Measurements from ENCODE around the gene RAMP3.

RAMP3 gene

GRCh38 chr7:45181286-45181960 lies 23.8 kb downstream of the RAMP3 start:
- DNase-seq, result no peak

DNA sequence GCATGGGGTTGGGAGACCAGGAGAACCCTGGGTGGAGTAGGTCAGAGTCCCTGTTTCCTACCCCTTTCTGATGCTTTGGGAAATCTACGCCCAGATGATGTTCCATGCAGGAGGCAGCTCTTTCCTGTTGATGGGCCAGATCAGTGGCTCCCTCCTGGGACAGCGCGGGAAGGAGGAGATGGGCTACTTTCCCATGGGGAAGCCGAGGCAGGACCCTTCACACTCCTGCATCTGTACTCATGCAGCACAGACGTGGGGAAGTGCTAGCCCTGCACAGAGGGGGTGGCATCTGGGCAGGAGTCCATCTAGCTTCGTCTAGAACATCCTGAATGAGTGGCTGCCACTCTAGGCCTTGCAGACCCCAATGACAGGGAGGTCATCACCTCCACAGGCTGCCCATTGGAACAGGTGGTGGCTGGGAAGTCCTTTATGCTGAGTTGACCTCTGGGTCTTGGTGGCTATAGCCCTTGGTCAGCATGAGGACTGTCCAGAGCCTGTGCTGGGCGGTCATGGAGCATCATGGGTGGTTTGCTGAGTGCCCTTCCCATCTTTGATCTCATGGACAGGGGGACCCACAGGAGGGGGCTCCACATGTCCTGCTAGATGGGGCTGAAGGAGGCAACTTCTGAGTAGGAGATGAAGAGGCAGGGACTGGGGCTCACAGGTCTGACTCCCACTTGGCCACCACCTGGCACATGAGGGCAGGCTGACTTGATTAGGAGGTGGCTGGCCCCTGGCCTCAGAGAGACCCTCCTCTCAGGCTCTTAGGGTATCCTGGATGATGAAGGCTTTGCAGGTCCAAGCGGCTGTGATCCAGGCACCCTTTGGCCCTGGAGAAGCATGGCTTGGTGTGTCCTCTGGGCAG lies 24.6 kb downstream of the RAMP3 start:
- no peak for DNase-seq

DNA sequence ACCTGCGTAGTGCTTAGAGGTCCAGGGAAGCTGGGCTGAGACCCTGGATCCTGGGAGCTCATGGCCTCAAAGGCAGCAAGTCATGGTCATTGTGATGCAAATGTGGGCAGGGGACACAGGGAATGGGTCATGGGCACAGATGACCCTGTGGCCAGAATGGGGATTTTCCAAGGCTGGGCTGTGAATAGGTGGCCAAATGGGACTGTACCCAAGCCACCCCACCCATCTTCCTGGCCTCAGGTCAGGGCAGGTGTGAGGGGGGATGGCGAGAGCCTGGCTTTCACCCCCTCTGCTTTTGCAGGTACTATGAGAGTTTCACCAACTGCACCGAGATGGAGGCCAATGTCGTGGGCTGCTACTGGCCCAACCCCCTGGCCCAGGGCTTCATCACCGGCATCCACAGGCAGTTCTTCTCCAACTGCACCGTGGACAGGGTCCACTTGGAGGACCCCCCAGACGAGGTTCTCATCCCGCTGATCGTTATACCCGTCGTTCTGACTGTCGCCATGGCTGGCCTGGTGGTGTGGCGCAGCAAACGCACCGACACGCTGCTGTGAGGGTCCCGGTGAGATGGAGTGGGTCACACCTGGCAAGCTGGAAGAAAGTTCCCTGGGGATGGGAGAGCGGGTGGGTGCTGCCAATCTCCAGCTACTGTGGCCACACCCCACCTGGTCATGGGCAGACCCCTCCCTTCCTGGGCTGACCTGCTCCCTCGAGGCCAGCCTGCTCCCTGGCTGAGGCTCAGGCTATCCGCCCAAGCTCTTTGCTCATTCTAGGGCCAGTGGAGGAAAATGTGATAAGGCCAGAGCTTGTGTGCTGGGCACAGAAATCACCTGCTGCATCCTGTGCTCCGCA lies 25.5 kb downstream of the RAMP3 start:
- no peak for DNase-seq

DNA sequence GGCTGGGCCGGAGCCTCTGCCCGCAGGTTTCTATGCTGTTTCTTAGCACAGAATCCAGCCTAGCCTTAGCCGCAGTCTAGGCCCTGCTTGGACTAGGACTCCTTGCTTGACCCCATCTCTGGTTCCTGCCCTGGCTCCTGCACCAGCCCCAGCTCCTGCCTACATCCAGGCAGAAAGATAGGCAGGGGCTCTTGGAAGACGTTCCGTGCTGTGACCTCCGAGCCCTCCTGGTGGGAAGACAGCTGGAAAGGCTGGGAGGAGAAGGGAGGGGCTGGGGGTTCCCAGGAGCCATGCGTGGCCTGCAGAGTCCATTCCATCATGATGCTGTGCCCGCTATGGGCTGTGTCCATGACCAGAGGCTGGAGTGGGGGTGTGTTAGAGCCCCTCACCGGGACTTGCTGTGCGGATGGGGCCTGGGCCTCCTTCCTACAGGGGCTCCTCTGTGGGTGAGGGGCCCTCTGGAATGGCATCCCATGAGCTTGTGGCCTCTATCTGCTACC lies 26.2 kb downstream of the RAMP3 start:
- no peak for DNase-seq

GRCh38 chr7:45184326-45185027 lies 26.9 kb downstream of the RAMP3 start:
- no peak for DNase-seq

GRCh38 chr7:45185028-45185863 lies 27.7 kb downstream of the RAMP3 start:
- DNase-seq, result no peak

- DNase-seq, result no peak
Measured at GRCh38 chr7:45185864-45186250, 28.3 kb downstream of the RAMP3 start.

- DNase-seq, result no peak
Measured at GRCh38 chr7:45186261-45186813, 28.7 kb downstream of the RAMP3 start.

DNA sequence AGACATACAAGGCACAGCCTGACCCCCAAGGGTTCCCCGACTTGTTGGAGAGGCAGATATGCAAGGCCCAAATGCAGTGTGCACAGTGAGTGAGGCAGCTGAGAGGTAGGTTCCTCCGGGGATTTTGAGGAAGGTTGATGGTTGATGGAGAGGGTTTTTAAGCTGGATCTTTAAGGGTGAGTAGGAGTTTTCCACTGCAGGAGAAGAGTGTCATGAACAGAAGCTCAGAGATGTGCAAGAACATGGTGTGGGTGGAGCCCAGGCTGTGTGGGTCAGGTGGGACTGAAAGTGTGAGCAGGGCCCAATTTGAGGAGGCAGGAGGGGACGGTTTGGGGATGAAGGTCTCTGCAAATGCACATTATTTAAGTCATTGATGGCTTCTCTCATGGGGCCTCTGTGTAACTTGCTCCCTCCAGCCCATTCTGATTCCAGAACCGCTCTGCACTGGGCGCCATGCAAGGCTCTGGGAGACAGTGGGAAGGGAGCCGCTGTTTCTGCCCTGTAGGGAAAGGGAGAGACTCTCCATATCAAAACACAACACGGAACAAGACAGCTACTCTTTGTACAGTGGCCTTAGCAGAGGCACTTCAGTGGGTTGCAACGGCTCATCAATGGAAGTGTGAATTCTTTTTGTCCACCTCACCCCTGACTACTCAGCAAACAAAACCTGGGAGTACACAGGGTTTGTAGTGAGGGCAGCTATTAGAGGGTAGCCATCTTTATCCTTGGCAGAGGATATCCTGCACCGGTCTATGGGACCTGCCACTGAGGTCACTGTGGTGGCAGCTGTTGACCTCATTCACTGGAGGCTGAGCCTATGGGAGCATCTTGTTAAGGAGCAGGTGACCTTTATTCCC lies 29.7 kb downstream of the RAMP3 start:
- DNase-seq, result no peak

DNA sequence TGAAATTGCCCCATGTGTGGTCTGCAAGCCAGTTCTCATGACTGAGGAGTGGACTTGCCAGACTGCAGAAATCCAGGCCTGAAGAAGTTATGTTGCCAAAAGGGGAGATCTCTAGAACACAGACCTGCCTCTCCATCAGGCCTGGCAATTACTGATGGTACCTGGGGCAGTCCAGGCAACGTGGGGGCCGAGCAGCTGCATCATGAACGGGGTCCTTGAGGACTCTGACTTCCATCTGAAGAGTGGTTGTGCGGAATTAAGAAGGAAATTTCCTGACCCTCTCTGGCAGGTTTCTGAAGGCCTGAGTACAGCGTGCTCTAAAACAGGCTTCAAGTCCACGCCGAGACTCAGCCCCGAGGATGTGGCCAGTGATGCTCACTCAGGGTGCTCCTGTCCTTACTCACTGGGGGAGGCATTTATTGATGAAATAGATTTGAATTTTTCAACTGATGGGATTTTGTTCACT lies 30.4 kb downstream of the RAMP3 start:
- no peak for DNase-seq

- no peak for DNase-seq
Measured at GRCh38 chr7:45188736-45189135, 31.1 kb downstream of the RAMP3 start.

- no peak for DNase-seq
Measured at GRCh38 chr7:45189151-45189970, 31.8 kb downstream of the RAMP3 start.

GRCh38 chr7:45190406-45191165 lies 33.0 kb downstream of the RAMP3 start:
- no peak for DNase-seq

DNA sequence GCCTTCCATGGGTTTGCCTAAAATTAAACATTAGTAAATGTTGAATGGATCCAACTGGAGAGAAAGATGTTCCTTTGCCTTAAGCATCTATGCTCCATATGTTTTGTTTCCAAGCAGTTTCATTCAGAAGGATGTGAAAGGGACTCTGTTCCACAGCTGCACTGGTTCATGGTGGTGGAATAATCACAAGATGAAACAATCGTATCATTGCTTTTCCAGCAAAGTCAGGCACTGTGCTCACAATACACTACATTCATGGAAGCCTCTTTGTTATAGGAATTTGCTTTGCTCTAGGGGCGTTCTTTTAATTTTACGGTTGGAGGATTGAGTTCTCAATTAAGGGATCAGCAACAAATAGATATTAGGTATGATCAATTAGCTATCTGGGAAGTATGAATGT lies 33.8 kb downstream of the RAMP3 start:
- no peak for DNase-seq

DNA sequence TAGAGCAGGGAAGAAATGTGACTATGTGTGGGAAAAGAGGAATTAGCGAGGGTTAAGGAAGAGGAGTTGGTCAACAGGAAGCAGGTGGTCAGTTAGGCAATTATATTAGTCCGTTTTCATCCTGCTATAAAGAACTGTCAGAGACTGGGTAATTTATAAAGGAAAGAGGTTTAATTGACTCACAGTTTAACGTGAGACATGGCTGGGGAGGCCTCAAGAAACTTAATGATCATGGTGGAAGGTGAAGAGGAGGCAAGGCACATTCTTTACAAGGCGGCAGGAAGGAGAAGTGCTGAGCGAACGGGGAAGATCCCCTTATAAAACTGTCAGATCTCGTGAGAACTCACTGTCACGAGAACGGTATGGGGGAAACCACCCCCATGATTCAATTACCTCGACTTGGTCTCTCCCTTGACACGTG lies 35.0 kb downstream of the RAMP3 start:
- no peak for DNase-seq

- DNase-seq, result no peak
Measured at GRCh38 chr7:45193828-45194227, 36.2 kb downstream of the RAMP3 start.

DNA sequence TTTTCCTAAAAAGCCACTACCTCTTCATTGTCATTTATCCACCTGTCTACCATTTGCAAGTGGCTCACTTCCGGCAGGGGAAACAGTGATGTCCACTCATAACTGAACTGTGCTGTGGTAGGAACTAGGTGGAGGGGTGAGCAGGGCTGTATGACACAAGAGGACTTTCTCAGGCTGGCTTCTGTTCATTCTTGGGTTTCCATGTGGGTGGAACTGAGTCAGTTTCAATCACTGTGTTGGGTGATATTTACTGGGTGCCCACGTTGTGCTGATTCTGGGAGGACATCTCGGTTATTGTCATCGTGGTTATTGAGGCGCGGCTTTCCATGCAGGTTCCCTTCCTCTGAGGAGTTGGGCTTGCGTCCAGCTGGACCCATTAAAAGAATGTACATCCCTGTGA lies 38.8 kb downstream of the RAMP3 start:
- DNase-seq, result no peak

- DNase-seq, result no peak
Measured at GRCh38 chr7:45197461-45197860, 39.9 kb downstream of the RAMP3 start.
